GM19023 (cell line): Measurements from ENCODE around the gene YBX1.

Experiments used
- ATAC-seq: cut with Tn5 transposase; IDR thresholded peaks from one replicate; pipeline ENCODE4 v1.9.1; 2021; ENCODE audit warnings: mild to moderate bottlenecking, moderate library complexity; ENCODE audit not compliant: unreplicated experiment

Gene YBX1

GRCh38 chr1:42681741-42682483, at the start of gene YBX1:
Gene YBX1, plus strand, starts transcription at chr1:42682418. Its CDS starts 148 bp downstream, at chr1:42682566.
- peak; percentile 93 for ATAC-seq

GRCh38 chr1:42639116-42639515, 43.1 kb upstream of the YBX1 start:
- no peak for ATAC-seq

GRCh38 chr1:42646056-42646455, 36.2 kb upstream of the YBX1 start:
- ATAC-seq, result no peak

- ATAC-seq, result no peak
Observed at GRCh38 chr1:42657201-42657600, 25.0 kb upstream of the YBX1 start.

DNA sequence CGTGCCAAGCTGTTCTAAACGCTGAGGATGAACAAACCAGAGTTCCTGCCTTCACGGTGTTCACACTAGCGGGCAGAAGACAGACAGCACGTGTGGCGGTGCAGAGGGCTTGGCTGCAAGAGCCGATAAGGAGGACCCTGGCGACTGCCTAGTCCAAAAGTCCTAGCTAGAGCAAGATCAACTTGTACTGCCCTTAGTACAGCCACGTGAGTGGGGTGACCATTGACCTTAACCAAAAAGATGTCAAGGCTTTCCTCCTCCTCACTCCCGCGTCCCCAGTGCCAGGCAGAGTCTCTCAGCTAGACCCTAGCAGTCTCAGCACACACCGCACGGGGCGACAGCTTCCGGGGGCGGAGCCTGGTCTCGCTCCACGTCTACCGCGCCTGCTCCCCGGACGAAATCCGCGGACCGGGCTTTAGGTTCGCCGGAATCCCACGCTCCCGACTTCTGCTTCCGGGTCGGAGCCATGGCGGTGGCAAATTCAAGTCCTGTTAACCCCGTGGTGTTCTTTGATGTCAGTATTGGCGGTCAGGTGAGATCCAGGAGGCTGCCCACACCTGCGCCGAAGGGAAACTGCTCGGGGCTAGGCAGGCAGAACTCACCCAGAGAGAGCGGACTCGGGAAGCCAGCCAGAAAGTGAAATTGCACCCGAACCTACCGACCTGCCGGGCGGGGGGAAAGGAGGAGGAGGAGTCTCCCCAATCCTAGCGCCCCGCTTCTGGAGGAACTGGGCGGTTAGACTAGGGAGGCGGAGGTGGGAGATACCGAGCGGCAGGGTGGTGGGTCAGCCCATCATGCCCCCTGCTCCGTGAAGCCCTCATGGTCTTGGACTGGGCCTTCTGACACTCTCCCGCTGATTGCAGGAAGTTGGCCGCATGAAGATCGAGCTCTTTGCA, 24.0 kb upstream of the YBX1 start, which contains the start of gene PPIH:
Gene PPIH (plus strand): TSS at position 443 of the 896 bp plus-strand sequence. CDS start 24 bp downstream, at position 467.
- peak; percentile 95 for ATAC-seq

DNA sequence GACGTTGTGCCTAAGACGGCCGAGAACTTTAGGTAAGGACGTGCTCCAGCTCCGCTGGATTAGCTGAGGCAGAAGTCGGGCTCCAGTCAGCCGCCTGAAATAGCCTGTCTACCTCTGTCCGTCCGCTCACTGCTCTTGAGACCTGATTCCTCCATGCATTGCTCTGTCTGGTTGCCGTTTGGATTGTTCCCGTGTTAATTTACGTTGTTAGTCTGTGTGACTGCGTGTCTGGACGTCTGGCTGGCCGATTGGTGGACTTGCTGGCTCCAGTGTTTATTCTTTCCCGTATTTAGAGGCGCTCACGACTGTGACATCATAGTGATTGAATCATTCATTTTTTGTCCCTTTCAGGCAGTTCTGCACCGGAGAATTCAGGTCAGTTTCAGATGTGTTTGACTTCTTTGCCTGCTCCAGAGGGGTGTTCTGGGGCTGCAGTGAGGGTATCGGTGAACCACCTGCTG, 23.3 kb upstream of the YBX1 start:
- ATAC-seq, result no peak

- ATAC-seq, result no peak
Observed at GRCh38 chr1:42660907-42661500, 21.2 kb upstream of the YBX1 start.

DNA sequence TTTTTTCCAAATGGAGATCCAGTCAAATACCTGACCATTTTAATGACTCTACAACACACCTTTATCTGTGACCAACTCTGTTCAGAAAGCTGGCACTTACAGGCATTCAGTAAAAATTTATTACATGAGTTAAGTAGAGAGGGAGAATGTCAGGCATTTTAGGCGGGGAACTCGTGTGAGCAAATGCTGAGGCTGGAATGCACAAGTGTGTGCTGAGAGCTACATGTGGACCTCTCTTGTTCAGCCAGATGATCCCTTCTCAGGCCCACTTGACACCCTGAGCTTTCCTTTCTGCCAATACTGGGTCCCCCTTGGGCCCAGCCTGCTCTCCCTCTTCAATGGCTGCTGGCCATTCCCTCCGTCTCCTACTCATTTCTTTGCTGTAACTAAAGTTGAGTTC, 12.3 kb upstream of the YBX1 start:
- no peak for ATAC-seq

DNA sequence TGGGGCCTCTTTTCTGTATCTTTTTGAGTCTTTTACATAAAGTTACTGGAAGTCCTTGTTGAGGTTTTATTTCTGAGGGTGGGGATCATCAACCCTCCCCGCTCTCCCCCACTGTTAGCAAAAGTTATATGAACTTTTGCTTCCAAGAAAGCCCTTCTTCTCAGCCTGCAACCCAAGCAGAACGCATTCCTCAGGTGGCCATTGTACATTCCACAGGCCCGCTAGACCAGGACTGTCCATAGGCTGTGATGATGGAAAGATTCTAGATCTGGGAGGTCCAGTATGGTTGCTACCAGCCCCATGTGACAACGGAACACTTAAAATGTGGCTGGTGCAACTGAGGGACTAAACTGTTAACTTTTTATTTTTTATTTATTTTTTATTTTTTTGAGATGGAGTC, 11.8 kb upstream of the YBX1 start:
- ATAC-seq, result no peak

- ATAC-seq, result no peak
Observed at GRCh38 chr1:42674214-42674613, 8.0 kb upstream of the YBX1 start.

- ATAC-seq, result no peak
Observed at GRCh38 chr1:42674682-42675081, 7.5 kb upstream of the YBX1 start.

DNA sequence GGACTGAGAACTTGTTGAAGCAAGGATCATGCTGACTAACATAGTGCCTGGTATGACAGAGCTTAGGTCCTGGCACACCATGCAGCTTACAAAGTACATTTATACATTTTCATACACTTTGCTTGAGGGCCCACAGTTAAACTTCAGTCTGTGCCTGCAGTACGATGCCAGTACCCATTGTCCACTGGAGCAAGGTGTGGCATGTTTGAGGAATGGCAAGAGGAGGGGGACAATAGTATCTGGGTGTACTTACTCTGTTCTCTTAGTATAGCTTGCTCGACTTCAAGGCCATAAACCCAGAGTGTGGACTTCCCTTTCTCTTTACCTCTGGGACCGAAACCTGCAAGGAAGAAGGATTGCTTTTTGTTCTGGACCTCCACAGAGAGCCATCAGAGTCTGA, 6.8 kb upstream of the YBX1 start:
- no peak for ATAC-seq

GRCh38 chr1:42676534-42677087, 5.6 kb upstream of the YBX1 start:
- ATAC-seq, result no peak

- ATAC-seq, result no peak
Observed at GRCh38 chr1:42679364-42679983, 2.7 kb upstream of the YBX1 start.

- ATAC-seq, result no peak
Observed at GRCh38 chr1:42680055-42680454, 2.2 kb upstream of the YBX1 start.

DNA sequence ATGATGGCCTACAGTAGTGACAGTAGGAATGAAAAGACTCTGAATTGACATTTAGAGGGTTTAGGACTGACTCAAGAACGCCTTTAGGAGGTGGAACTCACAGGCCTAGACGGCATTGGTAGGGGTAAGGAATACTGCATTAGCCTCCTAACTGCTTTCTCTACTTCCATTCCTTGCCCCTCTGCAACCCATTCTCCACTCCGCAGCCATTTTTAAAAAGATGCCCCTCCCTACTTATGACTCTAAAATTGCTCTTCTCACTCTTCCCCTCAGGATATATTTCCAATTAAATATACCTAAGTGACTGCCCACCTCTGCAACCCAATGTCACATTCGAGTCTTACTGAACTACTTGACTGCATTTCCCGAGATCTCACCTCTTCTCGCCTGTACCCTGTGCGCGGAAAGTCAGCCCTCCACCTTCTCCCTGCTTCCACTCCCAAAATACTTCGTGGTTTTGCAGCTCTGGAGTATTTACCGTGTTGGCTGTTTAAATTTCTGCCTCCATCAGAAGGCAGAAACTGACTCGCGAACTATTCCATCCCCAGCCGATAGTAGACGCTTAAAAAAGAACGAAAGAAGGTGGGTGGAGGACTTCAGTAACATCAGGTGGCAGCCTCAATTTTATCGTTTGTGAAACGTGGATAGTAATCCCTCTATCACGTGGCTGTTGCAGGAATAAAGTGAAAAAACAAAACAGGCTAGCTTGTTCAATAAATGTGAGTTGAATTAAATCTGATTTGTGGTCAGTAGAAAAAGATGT, 1.1 kb upstream of the YBX1 start:
- ATAC-seq, result no peak

GRCh38 chr1:42682484-42682738, 193 bp downstream of the YBX1 start:
- peak; percentile 21 for ATAC-seq

DNA sequence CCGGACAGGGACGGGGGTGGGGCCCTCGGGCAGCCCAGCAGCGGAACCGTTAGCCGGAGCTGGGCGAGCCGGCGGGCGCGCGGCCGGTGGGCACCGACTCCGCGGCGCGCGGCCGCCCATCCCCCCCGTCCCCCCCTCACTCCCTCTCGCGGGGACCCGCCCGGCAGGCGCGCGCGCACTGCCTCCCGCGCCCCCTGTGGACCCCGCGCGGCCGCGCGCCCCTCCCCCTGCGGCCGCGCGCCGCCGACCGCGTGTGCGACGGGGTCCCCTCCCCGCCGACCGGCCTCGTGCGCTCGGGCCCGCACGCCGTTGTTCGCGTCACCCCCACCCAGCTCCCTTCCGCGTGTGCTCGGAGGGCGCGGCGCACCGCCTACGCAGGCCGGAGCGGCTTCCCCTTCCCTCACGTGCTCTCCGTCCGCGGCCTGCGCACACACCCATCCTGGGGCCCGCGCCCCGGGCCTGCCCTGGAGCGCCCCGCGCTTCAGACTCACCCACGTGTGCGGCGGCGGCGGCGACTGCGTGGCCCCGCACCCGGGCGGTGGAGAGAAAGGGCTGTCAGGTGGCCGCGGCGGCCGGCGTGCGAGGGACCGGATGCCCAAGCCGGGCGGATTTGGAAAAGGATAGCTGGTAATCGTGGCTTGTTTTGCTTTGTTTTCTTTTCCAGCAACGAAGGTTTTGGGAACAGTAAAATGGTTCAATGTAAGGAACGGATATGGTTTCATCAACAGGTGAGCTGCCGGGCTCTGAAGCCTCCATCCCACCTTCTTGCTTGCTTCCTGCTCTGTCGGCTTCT, 717 bp downstream of the YBX1 start:
- peak; percentile 42 for ATAC-seq

DNA sequence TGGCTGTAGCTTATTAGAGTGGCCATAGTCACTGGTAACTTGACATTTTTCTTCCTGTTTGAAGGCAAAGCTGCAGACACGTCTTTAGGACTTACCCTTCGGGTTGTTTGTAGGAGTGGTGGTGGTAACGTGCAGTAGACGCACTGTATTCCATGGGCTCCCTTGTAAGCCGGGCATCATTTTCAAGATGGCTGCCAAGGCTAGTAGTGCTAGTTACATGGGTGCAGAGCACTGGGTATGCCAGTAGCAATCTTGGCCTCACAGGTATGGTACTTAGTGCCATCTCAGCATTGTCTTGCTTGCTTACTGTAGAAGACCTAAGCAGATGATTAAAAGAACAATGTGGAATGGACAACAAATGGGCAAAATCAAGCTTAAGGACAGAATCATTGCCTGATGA, 1.9 kb downstream of the YBX1 start:
- ATAC-seq, result no peak
